ENCODE data around the gene NEK11.

The NEK11 gene

DNA sequence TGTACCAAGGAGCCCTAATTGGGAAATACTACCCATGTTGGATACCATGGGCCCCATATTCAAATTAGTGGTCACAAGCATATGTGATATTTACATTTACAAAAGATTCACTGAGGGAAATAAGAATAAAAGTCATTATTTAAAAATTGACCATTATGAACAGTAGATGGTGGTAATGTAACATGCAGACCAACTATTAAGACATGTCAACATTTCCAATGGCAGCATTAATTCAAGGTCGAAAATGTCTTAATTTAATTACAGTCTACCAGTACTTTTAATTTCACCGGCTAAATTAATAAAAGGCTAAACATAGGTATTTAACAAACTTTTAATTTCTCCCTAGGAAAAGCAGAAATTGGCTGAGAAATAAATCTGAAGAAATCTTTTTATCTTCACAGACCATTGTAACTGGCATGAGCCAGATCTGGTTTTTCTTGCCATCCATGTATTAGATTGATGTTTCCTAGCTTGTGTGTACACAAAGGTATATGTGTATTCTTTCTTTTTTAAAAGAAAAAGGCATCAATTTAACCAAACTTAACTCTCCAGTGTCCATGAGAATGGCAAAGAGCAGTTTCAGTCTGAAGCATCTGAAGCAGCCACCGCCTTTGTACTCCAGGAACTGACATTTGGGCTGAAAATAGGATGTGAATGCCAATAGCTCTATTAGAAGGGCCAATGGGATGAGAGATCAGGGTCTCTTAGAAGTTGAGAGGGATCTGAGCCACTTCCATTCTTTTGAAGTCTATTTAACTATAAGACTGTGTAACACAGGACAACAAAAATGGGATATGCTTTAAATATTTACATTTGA is 26.6 kb downstream of the NEK11 start:
- no peak overlapping the region for H3K4me3 ChIP-seq (ENCODE audit: control insufficient read depth, low read depth, low read length)
- TF ChIP-seq, protein P1, sequence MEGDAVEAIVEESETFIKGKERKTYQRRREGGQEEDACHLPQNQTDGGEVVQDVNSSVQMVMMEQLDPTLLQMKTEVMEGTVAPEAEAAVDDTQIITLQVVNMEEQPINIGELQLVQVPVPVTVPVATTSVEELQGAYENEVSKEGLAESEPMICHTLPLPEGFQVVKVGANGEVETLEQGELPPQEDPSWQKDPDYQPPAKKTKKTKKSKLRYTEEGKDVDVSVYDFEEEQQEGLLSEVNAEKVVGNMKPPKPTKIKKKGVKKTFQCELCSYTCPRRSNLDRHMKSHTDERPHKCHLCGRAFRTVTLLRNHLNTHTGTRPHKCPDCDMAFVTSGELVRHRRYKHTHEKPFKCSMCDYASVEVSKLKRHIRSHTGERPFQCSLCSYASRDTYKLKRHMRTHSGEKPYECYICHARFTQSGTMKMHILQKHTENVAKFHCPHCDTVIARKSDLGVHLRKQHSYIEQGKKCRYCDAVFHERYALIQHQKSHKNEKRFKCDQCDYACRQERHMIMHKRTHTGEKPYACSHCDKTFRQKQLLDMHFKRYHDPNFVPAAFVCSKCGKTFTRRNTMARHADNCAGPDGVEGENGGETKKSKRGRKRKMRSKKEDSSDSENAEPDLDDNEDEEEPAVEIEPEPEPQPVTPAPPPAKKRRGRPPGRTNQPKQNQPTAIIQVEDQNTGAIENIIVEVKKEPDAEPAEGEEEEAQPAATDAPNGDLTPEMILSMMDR (conservative IDR thresholded peaks at IDR 0.05; ENCODE audit: control insufficient read depth, insufficient read depth, low read depth, low read length) = peak; percentile 42
- peak; percentile 30 for DNase-seq (ENCODE audit: low read depth)

DNA sequence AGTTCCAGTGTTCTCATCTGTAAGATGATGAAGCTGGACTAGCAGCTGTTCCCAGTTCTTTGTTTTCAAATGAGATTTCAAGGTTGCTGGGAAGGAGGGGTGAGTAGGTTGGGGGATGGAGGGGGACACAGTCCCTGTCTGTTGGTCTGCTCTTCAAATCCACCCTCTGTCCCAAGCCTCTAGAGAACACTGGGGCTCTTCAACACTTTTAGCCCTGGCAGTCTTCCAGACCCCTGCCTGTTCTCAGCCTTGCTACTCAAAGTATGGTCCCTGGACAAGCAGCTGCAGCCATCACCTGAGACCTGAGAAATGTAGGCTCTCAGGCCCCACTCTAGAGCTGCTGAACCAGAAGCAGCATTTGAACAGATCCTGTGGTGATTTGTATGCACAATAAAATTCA is 41.3 kb downstream of the NEK11 start:
- H3K4me3 ChIP-seq (ENCODE audit: control insufficient read depth, low read depth, low read length) = no peak overlapping the region
- DNase-seq (ENCODE audit: low read depth) = no peak
- TF ChIP-seq, protein P1 (conservative IDR thresholded peaks at IDR 0.05; ENCODE audit: control insufficient read depth, insufficient read depth, low read depth, low read length) = no peak

DNA sequence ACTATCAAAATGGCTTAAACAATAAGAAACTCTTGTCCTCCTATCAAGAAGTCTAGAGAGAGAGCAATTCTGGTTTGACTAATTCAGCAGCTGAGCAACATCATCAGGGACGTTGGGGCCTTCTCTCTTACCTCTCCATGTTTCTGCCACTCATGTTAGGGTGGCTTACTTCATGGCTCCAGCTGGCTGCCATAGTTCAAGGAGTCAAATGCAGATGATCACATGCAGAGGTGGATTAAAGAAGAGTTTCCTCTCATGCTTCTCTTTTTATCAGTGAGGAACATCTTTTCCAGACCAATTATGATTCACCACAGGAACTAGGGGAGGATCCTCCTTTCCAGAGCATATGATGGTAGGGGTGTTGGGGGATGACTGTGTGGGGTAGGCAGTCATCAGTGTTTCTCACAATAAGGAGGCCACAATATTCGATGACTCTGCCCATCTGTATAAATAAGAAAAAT is 45.5 kb downstream of the NEK11 start:
- DNase-seq (ENCODE audit: low read depth) = peak; percentile 76
- H3K4me3 ChIP-seq (ENCODE audit: control insufficient read depth, low read depth, low read length) = no peak overlapping the region
- TF ChIP-seq, protein P1 (conservative IDR thresholded peaks at IDR 0.05; ENCODE audit: control insufficient read depth, insufficient read depth, low read depth, low read length) = no peak

DNA sequence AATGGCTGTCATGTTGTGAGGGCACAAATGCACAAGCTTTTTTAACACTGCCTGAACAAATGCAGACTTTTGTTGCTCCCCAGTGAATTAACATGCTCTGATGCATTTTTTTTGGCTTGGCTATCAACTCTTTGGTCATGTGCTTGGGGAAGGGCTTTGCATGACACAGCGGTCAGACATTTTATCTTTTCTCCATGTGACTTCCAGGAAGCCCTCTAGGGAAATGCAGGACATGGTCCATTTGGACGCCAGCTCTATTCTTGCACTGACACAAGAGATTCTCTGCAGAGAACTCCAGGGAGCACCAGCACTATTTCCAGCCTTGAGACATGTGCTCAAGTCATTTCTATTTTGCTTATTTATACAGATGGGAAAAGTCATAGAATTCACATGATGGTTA is 46.2 kb downstream of the NEK11 start:
- TF ChIP-seq, protein P1 (conservative IDR thresholded peaks at IDR 0.05; ENCODE audit: control insufficient read depth, insufficient read depth, low read depth, low read length) = no peak
- peak; percentile 72 for DNase-seq (ENCODE audit: low read depth)
- H3K4me3 ChIP-seq (ENCODE audit: control insufficient read depth, low read depth, low read length) = no peak overlapping the region

DNA sequence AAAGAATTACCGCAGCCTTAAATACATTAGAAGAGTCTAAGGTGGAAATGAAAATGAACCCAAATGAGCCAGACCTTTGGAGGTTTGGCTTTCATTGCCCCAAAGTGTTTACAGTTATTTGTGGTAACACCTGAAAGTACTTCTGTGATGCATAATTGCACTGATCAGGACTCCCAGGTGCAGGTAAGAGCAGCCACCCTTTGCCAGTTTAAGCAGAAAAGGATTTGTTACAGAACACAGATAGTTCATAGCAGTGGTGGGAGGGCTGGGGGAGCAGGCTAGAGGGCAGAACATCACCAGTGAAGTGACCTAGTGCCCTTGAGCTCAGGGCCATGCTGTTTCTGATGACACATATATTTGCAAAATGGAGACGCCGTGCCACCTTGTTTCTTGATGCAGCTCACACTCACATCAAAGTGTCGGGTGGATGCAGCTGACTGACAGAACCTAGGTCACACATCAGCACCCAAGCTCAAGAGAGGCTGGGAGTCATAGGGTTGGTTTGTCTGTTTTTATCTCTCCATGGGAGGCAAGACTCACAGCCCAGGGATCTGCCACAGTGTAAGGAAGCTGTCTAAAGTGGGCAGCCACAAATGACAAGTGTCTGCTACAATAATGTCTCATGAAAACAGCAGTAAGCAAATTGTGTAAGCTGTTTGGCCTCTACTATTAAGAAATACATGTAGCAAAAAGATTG is 49.1 kb downstream of the NEK11 start:
- no peak overlapping the region for H3K4me3 ChIP-seq (ENCODE audit: control insufficient read depth, low read depth, low read length)
- TF ChIP-seq, protein P1 (conservative IDR thresholded peaks at IDR 0.05; ENCODE audit: control insufficient read depth, insufficient read depth, low read depth, low read length) = no peak
- no peak for DNase-seq (ENCODE audit: low read depth)

DNA sequence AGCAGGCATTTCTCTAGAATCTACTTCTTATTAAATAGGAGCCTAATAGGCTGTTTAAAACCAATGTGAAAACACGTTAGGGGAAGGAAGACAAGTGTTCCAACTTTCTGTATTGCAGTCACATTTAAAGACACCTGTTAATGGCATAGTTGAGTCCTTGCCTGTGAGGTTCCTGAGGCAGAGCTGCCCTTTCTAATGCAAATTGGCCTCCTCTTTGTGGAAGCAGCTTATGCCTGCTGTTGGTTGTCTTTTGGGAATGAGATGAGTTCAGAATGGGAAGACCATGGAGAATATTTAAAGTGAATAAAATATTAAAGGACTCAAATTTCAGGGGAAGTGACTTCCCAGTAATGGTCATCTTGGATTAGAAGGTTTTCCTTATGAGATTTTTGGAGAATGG is 51.2 kb downstream of the NEK11 start:
- no peak overlapping the region for H3K4me3 ChIP-seq (ENCODE audit: control insufficient read depth, low read depth, low read length)
- TF ChIP-seq, protein P1 (conservative IDR thresholded peaks at IDR 0.05; ENCODE audit: control insufficient read depth, insufficient read depth, low read depth, low read length) = no peak
- DNase-seq (ENCODE audit: low read depth) = no peak

Data from fibroblast of mammary gland (primary cell).